ENCODE data around the gene KCTD12. TPM values are rescaled to one million over a fixed set of nuclear protein-coding genes. Genes with fewer than 3 reads are reported as not detected.

The KCTD12 gene
- polyA plus RNA-seq, 1 experiment, result 2.3 TPM

GRCh38 chr13:76887076-76887563 lies 915 bp upstream of the KCTD12 start:
- peaks cover 10% of the 10 kb centered on the region for H3K27me3 ChIP-seq (ENCODE audit: control insufficient read depth, insufficient read depth, low read length)
- DNase-seq (ENCODE audit: low read depth, low spot score), result no peak
- POLR2A ChIA-PET, result no interaction called here
- CTCF ChIA-PET, result interaction anchor here (0.5 to 3.6 kb wide), 8 partner anchors 27 to 1344 kb away, joined by 3 to 37 read pairs (median 4); no protein-coding TSS in a partner anchor
- no peak overlapping the region for H3K27ac ChIP-seq (ENCODE audit: low read depth, low read length)
- no peaks in the 10 kb centered on the region; the same call in 1 of the 2 replicates for H3K9me3 ChIP-seq (ENCODE audit: control insufficient read depth, insufficient read depth, low read length)
- TF ChIP-seq, protein P1, sequence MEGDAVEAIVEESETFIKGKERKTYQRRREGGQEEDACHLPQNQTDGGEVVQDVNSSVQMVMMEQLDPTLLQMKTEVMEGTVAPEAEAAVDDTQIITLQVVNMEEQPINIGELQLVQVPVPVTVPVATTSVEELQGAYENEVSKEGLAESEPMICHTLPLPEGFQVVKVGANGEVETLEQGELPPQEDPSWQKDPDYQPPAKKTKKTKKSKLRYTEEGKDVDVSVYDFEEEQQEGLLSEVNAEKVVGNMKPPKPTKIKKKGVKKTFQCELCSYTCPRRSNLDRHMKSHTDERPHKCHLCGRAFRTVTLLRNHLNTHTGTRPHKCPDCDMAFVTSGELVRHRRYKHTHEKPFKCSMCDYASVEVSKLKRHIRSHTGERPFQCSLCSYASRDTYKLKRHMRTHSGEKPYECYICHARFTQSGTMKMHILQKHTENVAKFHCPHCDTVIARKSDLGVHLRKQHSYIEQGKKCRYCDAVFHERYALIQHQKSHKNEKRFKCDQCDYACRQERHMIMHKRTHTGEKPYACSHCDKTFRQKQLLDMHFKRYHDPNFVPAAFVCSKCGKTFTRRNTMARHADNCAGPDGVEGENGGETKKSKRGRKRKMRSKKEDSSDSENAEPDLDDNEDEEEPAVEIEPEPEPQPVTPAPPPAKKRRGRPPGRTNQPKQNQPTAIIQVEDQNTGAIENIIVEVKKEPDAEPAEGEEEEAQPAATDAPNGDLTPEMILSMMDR (IDR thresholded peaks at IDR 0.05; ENCODE audit: low read depth, low read length), result no peak
- peak overlapping the region; percentile 66 for H3K4me3 ChIP-seq (ENCODE audit: low read depth, low read length)

- Histone ChIP-seq H3K4me3 (ENCODE audit: low read depth, low read length) (peak overlapping the region; percentile 66), H3K27ac (ENCODE audit: low read depth, low read length) (no peak overlapping the region), H3K27me3 (ENCODE audit: control insufficient read depth, insufficient read depth, low read length) (peaks cover 10% of the 10 kb centered on the region), H3K9me3 (ENCODE audit: control insufficient read depth, insufficient read depth, low read length) (no peaks in the 10 kb centered on the region; the same call in 1 of the 2 replicates)
- POLR2A ChIA-PET, result no interaction called here
- DNase-seq (ENCODE audit: low read depth, low spot score), result no peak
- TF ChIP-seq, protein P1 (IDR thresholded peaks at IDR 0.05; ENCODE audit: low read depth, low read length), result no peak
- CTCF ChIA-PET, result interaction anchor here (0.6 to 3.6 kb wide), 15 partner anchors 14 to 1825 kb away, joined by 3 to 37 read pairs (median 4); no protein-coding TSS in a partner anchor
Observed at GRCh38 chr13:76886005-76886291, 257 bp downstream of the KCTD12 start.

GRCh38 chr13:76885203-76886004 lies 801 bp downstream of the KCTD12 start:
- Histone ChIP-seq H3K27me3 (ENCODE audit: control insufficient read depth, insufficient read depth, low read length) (peaks cover 10% of the 10 kb centered on the region), H3K27ac (ENCODE audit: low read depth, low read length) (no peak overlapping the region), H3K4me3 (ENCODE audit: low read depth, low read length) (peak overlapping the region; percentile 66), H3K9me3 (ENCODE audit: control insufficient read depth, insufficient read depth, low read length) (no peaks in the 10 kb centered on the region; the same call in 1 of the 2 replicates)
- no peak for DNase-seq (ENCODE audit: low read depth, low spot score)
- POLR2A ChIA-PET, result interaction anchor here (0.9 kb wide), 1 partner anchor 37 kb away, joined by 3 read pairs; no protein-coding TSS in a partner anchor
- CTCF ChIA-PET, result interaction anchor here (0.5 to 3.6 kb wide), 18 partner anchors 14 to 1825 kb away, joined by 3 to 37 read pairs (median 4); no protein-coding TSS in a partner anchor
- TF ChIP-seq, protein P1 (IDR thresholded peaks at IDR 0.05; ENCODE audit: low read depth, low read length), result peak; percentile 40

- TF ChIP-seq, protein P1 (IDR thresholded peaks at IDR 0.05; ENCODE audit: low read depth, low read length), result no peak
- no peaks in the 10 kb centered on the region; the same call in 1 of the 2 replicates for H3K9me3 ChIP-seq (ENCODE audit: control insufficient read depth, insufficient read depth, low read length)
- POLR2A ChIA-PET, result interaction anchor here (0.9 kb wide), 1 partner anchor 37 kb away, joined by 3 read pairs; no protein-coding TSS in a partner anchor
- peaks cover 10% of the 10 kb centered on the region for H3K27me3 ChIP-seq (ENCODE audit: control insufficient read depth, insufficient read depth, low read length)
- no peak for DNase-seq (ENCODE audit: low read depth, low spot score)
- CTCF ChIA-PET, result interaction anchor here (0.5 to 3.6 kb wide), 8 partner anchors 17 to 1295 kb away, joined by 3 to 37 read pairs (median 4); no protein-coding TSS in a partner anchor
- H3K4me3 ChIP-seq (ENCODE audit: low read depth, low read length), result peak overlapping the region; percentile 66
- H3K27ac ChIP-seq (ENCODE audit: low read depth, low read length), result no peak overlapping the region
Observed at GRCh38 chr13:76884907-76885202, 1.4 kb downstream of the KCTD12 start.

All from AG04450 (cell line).